HFF-Myc (cell line): ENCODE measurements around the gene RING1.

Source experiments
- DNase-seq: peaks from one replicate; pipeline ENCODE4 v3.0.0-alpha.2; 2011; ENCODE audit warnings: low read depth; ENCODE audit errors: extremely low read depth
- H3K4me3 ChIP-seq: replicated peaks from 2 replicates; pipeline ENCODE4 v1.5.1; 2011; ENCODE audit warnings: low read depth, mild to moderate bottlenecking, control low read depth, low read length
- CTCF ChIP-seq: IDR thresholded peaks from 2 replicates; pipeline ENCODE4 v1.5.1; 2012; ENCODE audit warnings: mild to moderate bottlenecking, low read depth, low read length, control low read depth; ENCODE audit errors: missing control alignments

The RING1 gene

GRCh38 chr6:33178755-33179475 is 29.4 kb upstream of the RING1 start:
- no peak for TF ChIP-seq CTCF
- H3K4me3 ChIP-seq: no peak overlapping the region
- no peak for DNase-seq

- H3K4me3 ChIP-seq: no peak overlapping the region
- no peak for TF ChIP-seq CTCF
- DNase-seq: no peak
These were observed 27.2 kb upstream of the RING1 start for GRCh38 chr6:33181141-33181540.

GRCh38 chr6:33183071-33183683 is 25.1 kb upstream of the RING1 start:
- no peak overlapping the region for H3K4me3 ChIP-seq
- no peak for DNase-seq
- no peak for TF ChIP-seq CTCF

- no peak for DNase-seq
- TF ChIP-seq CTCF: no peak
- no peak overlapping the region for H3K4me3 ChIP-seq
These were observed 23.1 kb upstream of the RING1 start for GRCh38 chr6:33185190-33185589.

GRCh38 chr6:33185654-33186187 is 22.6 kb upstream of the RING1 start:
- TF ChIP-seq CTCF: no peak
- no peak for DNase-seq
- no peak overlapping the region for H3K4me3 ChIP-seq

GRCh38 chr6:33187809-33188208 is 20.5 kb upstream of the RING1 start:
- no peak overlapping the region for H3K4me3 ChIP-seq
- DNase-seq: no peak
- no peak for TF ChIP-seq CTCF
